ENCODE data around the gene CYFIP1. TPM values are rescaled to one million over a fixed set of nuclear protein-coding genes. Genes with fewer than 3 reads are reported as not detected.

Gene CYFIP1
- total and polyA plus RNA-seq, 2 of the 8 experiments (the other 6 are each of a cell fraction or from before 2014, with no cell fraction given), result 38.6 to 81.7 TPM

DNA sequence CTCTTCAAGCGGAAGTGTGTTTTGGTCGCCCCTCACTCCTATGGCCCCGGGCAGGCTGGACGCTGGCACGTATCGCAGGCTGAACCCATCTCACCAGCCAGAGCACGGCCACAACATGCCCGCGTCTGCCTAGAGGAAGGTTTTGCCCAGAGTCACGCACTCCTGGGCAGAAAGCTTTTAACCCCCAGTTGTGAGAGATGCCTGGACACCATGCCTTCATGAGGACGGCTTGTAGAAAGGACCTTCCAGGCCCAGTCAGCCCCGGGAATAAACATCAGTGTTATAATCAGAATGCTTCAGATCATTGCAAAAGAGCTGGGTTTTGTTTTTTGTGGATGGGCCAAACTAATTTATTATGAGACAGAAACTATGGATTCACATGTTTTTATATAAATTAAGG, 16.5 kb downstream of the CYFIP1 start:
- peaks cover 21 to 25% of the 10 kb centered on the region in 2 experiments for H4K20me1 ChIP-seq (replicated peaks in 1 of 2; ENCODE audit: control insufficient read depth in 1 of 2, insufficient read depth in 2 of 2, low read length in 2 of 2)
- no peak overlapping the region for H3K4me2 ChIP-seq (ENCODE audit: insufficient read depth in 1 of 2, low read depth in 2 of 2, low read length in 2 of 2)
- H3K79me2 ChIP-seq (ENCODE audit: control insufficient read depth in 1 of 2, insufficient read depth in 2 of 2, low read length in 2 of 2), result peaks cover 0 to 44% of the 10 kb centered on the region in 2 experiments; a peak in 3 of 4 replicates
- no peak overlapping the region for H3K4me3 ChIP-seq (ENCODE audit: extremely low read depth in 1 of 4, insufficient read depth in 2 of 4, low read depth in 3 of 4, low read length in 4 of 4)
- no peaks in the 10 kb centered on the region for H3K9me3 ChIP-seq (ENCODE audit: insufficient read depth in 2 of 2, low read depth in 1 of 2, low read length in 1 of 2)
- H2BK5ac ChIP-seq (ENCODE audit: low read depth, low read length), result no peak overlapping the region
- no peaks in the 10 kb centered on the region; the same call in 1 of the 2 replicates for H3K23me2 ChIP-seq (ENCODE audit: low read depth, low read length)
- no peak overlapping the region for H4K91ac ChIP-seq (replicated peaks; ENCODE audit: insufficient read length, low read length)
- TF ChIP-seq KDM4A (IDR thresholded peaks at IDR 0.05; ENCODE audit: low read depth, low read length, severe bottlenecking), result no peak
- TF ChIP-seq JUND (IDR thresholded peaks at IDR 0.05; ENCODE audit: low read length), result no peak
- TF ChIP-seq CTBP2 (IDR thresholded peaks at IDR 0.05; ENCODE audit: borderline replicate concordance, insufficient read depth, insufficient read length, low read length), result no peak
- no peak for TF ChIP-seq SP4 (IDR thresholded peaks at IDR 0.05; ENCODE audit: low read length)
- no peak for TF ChIP-seq EP300 (IDR thresholded peaks at IDR 0.05; ENCODE audit: borderline replicate concordance in 1 of 2, low read depth in 2 of 2, low read length in 2 of 2)
- no peak for TF ChIP-seq TAF7 (optimal IDR thresholded peaks at IDR 0.05; ENCODE audit: borderline replicate concordance, low read depth, low read length)
- TF ChIP-seq, protein P1, sequence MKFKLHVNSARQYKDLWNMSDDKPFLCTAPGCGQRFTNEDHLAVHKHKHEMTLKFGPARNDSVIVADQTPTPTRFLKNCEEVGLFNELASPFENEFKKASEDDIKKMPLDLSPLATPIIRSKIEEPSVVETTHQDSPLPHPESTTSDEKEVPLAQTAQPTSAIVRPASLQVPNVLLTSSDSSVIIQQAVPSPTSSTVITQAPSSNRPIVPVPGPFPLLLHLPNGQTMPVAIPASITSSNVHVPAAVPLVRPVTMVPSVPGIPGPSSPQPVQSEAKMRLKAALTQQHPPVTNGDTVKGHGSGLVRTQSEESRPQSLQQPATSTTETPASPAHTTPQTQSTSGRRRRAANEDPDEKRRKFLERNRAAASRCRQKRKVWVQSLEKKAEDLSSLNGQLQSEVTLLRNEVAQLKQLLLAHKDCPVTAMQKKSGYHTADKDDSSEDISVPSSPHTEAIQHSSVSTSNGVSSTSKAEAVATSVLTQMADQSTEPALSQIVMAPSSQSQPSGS (IDR thresholded peaks at IDR 0.05; ENCODE audit: low read length), result no peak
- H3K36me3 ChIP-seq (ENCODE audit: control insufficient read depth in 2 of 4, insufficient read depth in 4 of 4, low read length in 3 of 4), result no peaks in the 10 kb centered on the region
- no peak for DNase-seq (ENCODE audit: low read depth in 1 of 2, low spot score in 2 of 2)
- H3K9ac ChIP-seq (replicated peaks in 1 of 4; ENCODE audit: extremely low read depth in 1 of 4, low read depth in 3 of 4, low read length in 3 of 4), result no peak overlapping the region
- no peak overlapping the region for H2AK5ac ChIP-seq (ENCODE audit: low read depth, low read length)
- H4K5ac ChIP-seq (ENCODE audit: insufficient read length, low read depth, low read length), result no peak overlapping the region
- no peak overlapping the region for H3K56ac ChIP-seq (replicated peaks; ENCODE audit: insufficient read length, low read depth, low read length)
- no peak overlapping the region for H3K23ac ChIP-seq (ENCODE audit: insufficient read length)
- H2BK15ac ChIP-seq (ENCODE audit: low read length), result no peak overlapping the region
- no peaks in the 10 kb centered on the region; a peak in 1 of 7 replicates for H3K27me3 ChIP-seq (replicated peaks in 1 of 4; ENCODE audit: control insufficient read depth in 3 of 4, extremely low read depth in 1 of 4, insufficient read depth in 3 of 4, low read length in 3 of 4)
- peaks cover 33% of the 10 kb centered on the region for H3K79me1 ChIP-seq (ENCODE audit: low read depth, low read length)
- no peak overlapping the region for H2BK20ac ChIP-seq (ENCODE audit: low read length)
- no peak overlapping the region for H2BK12ac ChIP-seq (ENCODE audit: low read depth, low read length)
- WGBS, 2 experiments (ENCODE audit: extremely low coverage in 1 of 2, insufficient coverage in 1 of 2, insufficient read length in 1 of 2, insufficient replicate concordance in 2 of 2, low coverage in 1 of 2, low lambda C conversion rate in 2 of 2, missing lambda C conversion rate in 1 of 2), result 91% methylated on average over 12 of the region's 12 CpGs; no CpG with 5 or more reads in 1 of the 2 experiments
- ChIA-PET CTCF (ENCODE audit: partially characterized antibody) (interaction anchor here (0.6 to 1.2 kb wide), 4 partner anchors 16 to 86 kb away, joined by 3 read pairs; no protein-coding TSS in a partner anchor), POLR2A (ENCODE audit: partially characterized antibody) (interaction anchor here (0.5 to 1.6 kb wide), 2 partner anchors 16 to 34 kb away, joined by 4 to 5 read pairs; partner anchors contain the start of gene CYFIP1)
- no peak overlapping the region for H4K8ac ChIP-seq (ENCODE audit: extremely low read depth, insufficient read depth, low read length)
- peaks cover 0 to 5% (median 1%) of the 10 kb centered on the region in 4 experiments; a peak in 4 of 7 replicates for H3K4me1 ChIP-seq (replicated peaks in 1 of 4; ENCODE audit: control insufficient read depth in 3 of 4, insufficient read depth in 4 of 4, low read length in 3 of 4)
- H3K14ac ChIP-seq (ENCODE audit: insufficient read length), result no peak overlapping the region
- H3K27ac ChIP-seq (ENCODE audit: low read depth, low read length), result no peak overlapping the region
- H2BK120ac ChIP-seq (replicated peaks; ENCODE audit: low read depth, low read length), result no peak overlapping the region
- H3K18ac ChIP-seq (ENCODE audit: extremely low read depth, low read length), result no peak overlapping the region
- H2AFZ ChIP-seq (ENCODE audit: low read length), result no peak overlapping the region
- FAIRE-seq, result no peak
- no peak overlapping the region for H3K4ac ChIP-seq (replicated peaks; ENCODE audit: insufficient read length, low read depth, low read length)

Data from H1 (cell line).